CD14-positive monocyte (primary cell): Measurements from ENCODE around the gene TNIK. TPM values are rescaled to one million over a fixed set of nuclear protein-coding genes. Genes with fewer than 3 reads are reported as not detected.

Experiments
- DNase-seq, 3 donors: peaks; one replicate each; pipeline ENCODE4 v3.0.0-alpha.2; 2011 to 2022
- H2AFZ ChIP-seq: 2 replicates; pipeline ENCODE4 v1.6.0; 2012; ENCODE audit warnings: mild to moderate bottlenecking, low read depth, low read length, inconsistent platforms; ENCODE audit not compliant: insufficient read depth, poor library complexity, severe bottlenecking
- H3K27ac ChIP-seq, 2 donors: 1 replicate in 1 of 2; 2 replicates in 1 of 2; pipeline ENCODE4 v1.5.1; 2012 to 2013; ENCODE audit warnings: low read length in 2 of 2, control low read depth in 1 of 2, inconsistent platforms in 1 of 2, low read depth in 1 of 2, mild to moderate bottlenecking in 1 of 2
- H3K27me3 ChIP-seq, 2 donors: one replicate each; pipeline versions ENCODE4 v1.6.0 to v1.6.1; 2011 to 2013; ENCODE audit warnings: low read length in 2 of 2; ENCODE audit not compliant: control insufficient read depth in 2 of 2, insufficient read depth in 2 of 2
- H3K36me3 ChIP-seq, 2 donors: replicated peaks in 1 of 2; 1 replicate in 1 of 2; 2 replicates in 1 of 2; pipeline versions ENCODE4 v1.5.1 to v1.6.1; 2012 to 2013; ENCODE audit warnings: low read length in 2 of 2, control low read depth in 1 of 2, inconsistent platforms in 1 of 2, mild to moderate bottlenecking in 1 of 2; ENCODE audit not compliant: insufficient read depth in 2 of 2, control insufficient read depth in 1 of 2
- H3K4me1 ChIP-seq, 2 donors: 1 replicate in 1 of 2; 2 replicates in 1 of 2; pipeline versions ENCODE4 v1.5.1 to v1.6.1; 2012 to 2013; ENCODE audit warnings: low read length in 2 of 2, control low read depth in 1 of 2, inconsistent platforms in 1 of 2, mild to moderate bottlenecking in 1 of 2, moderate library complexity in 1 of 2; ENCODE audit not compliant: insufficient read depth in 2 of 2, control insufficient read depth in 1 of 2
- H3K4me2 ChIP-seq: replicated peaks from 2 replicates; pipeline ENCODE3; 2012; ENCODE audit warnings: low read length, moderate library complexity, mild to moderate bottlenecking; ENCODE audit not compliant: poor library complexity, severe bottlenecking; ENCODE audit errors: extremely low read depth
- H3K4me3 ChIP-seq, 3 experiments: fragments of 200-600 bp in 1 of 3; sonication (generic) in 1 of 3; replicated peaks in 1 of 3; 1 replicate in 2 of 3; 2 replicates in 1 of 3; pipeline ENCODE4 v1.5.1; 2011 to 2013; ENCODE audit warnings: low read length in 3 of 3, mild to moderate bottlenecking in 3 of 3, control low read depth in 2 of 3, low read depth in 2 of 3, inconsistent platforms in 1 of 3, moderate library complexity in 1 of 3
- H3K79me2 ChIP-seq: 2 replicates; pipeline ENCODE4 v1.6.0; 2012; ENCODE audit warnings: mild to moderate bottlenecking, control low read depth, inconsistent platforms, low read length, moderate library complexity; ENCODE audit not compliant: insufficient read depth
- H3K9ac ChIP-seq: 2 replicates; pipeline ENCODE4 v1.6.0; 2017; ENCODE audit warnings: low read length, mild to moderate bottlenecking; ENCODE audit not compliant: insufficient read depth, poor library complexity, severe bottlenecking
- H3K9me3 ChIP-seq, 2 donors: replicated peaks in 1 of 2; 1 replicate in 1 of 2; 2 replicates in 1 of 2; pipeline versions ENCODE4 v1.5.1 to v1.6.1; 2012 to 2013; ENCODE audit warnings: low read length in 2 of 2, control low read depth in 1 of 2; ENCODE audit not compliant: control insufficient read depth in 1 of 2, insufficient read depth in 1 of 2
- H4K20me1 ChIP-seq: 2 replicates; pipeline ENCODE4 v1.6.0; 2012; ENCODE audit warnings: mild to moderate bottlenecking, low read length, control low read depth, moderate library complexity; ENCODE audit not compliant: insufficient read depth
- H3K27ac Mint-ChIP-seq, 7 donors: one replicate each; pipeline ENCODE4 v1.8.0; 2020; ENCODE audit warnings: mild to moderate bottlenecking in 7 of 7, mixed read lengths in 7 of 7, moderate library complexity in 6 of 7, inconsistent platforms in 2 of 7
- H3K27me3 Mint-ChIP-seq, 3 donors: one replicate each; pipeline ENCODE4 v1.8.0; 2021 to 2022; ENCODE audit warnings: low read depth in 3 of 3, mild to moderate bottlenecking in 3 of 3, mixed read lengths in 3 of 3, moderate library complexity in 3 of 3, inconsistent platforms in 1 of 3
- H3K36me3 Mint-ChIP-seq, 2 donors: one replicate each; pipeline ENCODE4 v1.8.0; 2020; ENCODE audit warnings: mixed read lengths in 2 of 2, inconsistent platforms in 1 of 2, mild to moderate bottlenecking in 1 of 2
- H3K4me1 Mint-ChIP-seq: one replicate; pipeline ENCODE4 v1.8.0; 2020; ENCODE audit warnings: mild to moderate bottlenecking, mixed read lengths
- H3K4me3 Mint-ChIP-seq, 2 donors: one replicate each; pipeline ENCODE4 v1.8.0; 2020; ENCODE audit warnings: mild to moderate bottlenecking in 2 of 2, mixed read lengths in 2 of 2, moderate library complexity in 1 of 2
- H3K9me3 Mint-ChIP-seq, 7 donors: one replicate each; pipeline ENCODE4 v1.8.0; 2020 to 2022; ENCODE audit warnings: mixed read lengths in 7 of 7, mild to moderate bottlenecking in 6 of 7, moderate library complexity in 6 of 7, inconsistent platforms in 2 of 7
- WGBS: methylation state at CpG from one replicate; pipeline ENCODE4 v1.1.5; 2013; ENCODE audit warnings: missing lambda C conversion rate; ENCODE audit not compliant: insufficient coverage; 5-methylcytosine and 5-hydroxymethylcytosine counted together
- intact Hi-C, 2 donors: fragments of 100-400 bp; cut with micrococcal nuclease; formaldehyde crosslinking; loops; one replicate each; pipeline versions ENCODE4 v1.15.0 to v1.15.1; 2023
- polyA plus RNA-seq, 3 donors: library from polyadenylated mRNA; depleted of rRNA in 1 of 3; unstranded in 2 of 3; stranded (reverse) in 1 of 3; fragments of 300-500 nt in 2 of 3; fragments of >200 nt in 1 of 3; fragmentation: Illumina TruSeq in 2 of 3; gene quantifications; 1 replicate in 2 of 3; 2 replicates in 1 of 3; pipeline ENCODE4 v1.2.3, GENCODE V29; 2012 to 2021
- TF ChIP-seq, protein P1 (sequence below): fragments of 200-600 bp; IDR thresholded peaks from one replicate; pipeline ENCODE4 v1.8.0; 2022; ENCODE audit warnings: antibody characterized with exemption, mild to moderate bottlenecking

TNIK gene
- polyA plus RNA-seq, 3 donors, result 0.36 to 1.8 (median 0.75) TPM

DNA sequence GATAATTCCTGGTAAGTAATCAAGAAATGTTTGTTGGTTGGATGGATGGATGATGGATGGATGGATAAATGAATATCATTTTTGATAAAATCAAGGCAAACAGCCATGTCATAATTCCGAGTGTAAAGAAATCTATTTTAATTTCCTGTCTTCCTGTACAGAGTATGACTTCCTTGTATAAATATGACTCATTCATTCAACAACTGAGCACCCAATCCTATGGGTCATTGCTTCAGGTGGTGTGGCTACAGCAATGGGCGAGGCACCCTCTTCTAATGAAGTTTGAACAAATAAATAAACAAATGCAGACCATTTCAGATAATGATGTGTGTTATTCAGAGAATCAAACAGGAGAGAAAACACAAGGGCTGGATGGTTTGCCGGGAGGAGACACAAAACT is 198.7 kb downstream of the TNIK start:
- no peak for DNase-seq

DNA sequence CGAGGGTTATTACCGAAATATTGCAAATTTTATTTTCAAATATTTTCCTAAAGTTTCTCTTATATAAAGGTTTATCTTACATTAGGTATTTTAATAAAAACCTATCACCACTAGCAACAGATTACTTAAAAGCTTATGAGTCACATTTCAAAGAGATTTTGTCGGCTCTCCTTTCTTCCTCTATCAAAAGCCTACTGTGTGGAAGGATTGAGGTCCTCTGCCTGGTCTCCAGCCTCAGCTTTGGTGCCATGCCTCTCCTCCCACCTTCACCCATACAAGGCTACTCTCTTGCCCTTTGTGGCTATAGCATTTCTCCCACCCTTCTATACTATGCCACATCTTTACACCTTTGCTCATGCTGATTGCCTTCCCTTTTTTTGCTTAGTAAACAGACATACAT is 199.3 kb downstream of the TNIK start:
- Histone ChIP-seq H3K4me3 (no peak overlapping the region), H3K36me3 (no peaks in the 10 kb centered on the region), H3K4me1 (no peaks in the 10 kb centered on the region), H3K27ac (no peak overlapping the region), H3K9ac (no peak overlapping the region), H4K20me1 (no peaks in the 10 kb centered on the region), H3K4me2 (no peak overlapping the region), H3K27me3 (no peaks in the 10 kb centered on the region), H3K79me2 (no peaks in the 10 kb centered on the region), H3K9me3 (no peaks in the 10 kb centered on the region), H2AFZ (no peak overlapping the region)
- no peaks in the 10 kb centered on the region for H3K36me3 Mint-ChIP-seq
- WGBS, result no CpG with 5 or more reads among the region's 3 CpGs
- H3K27me3 Mint-ChIP-seq, result no peaks in the 10 kb centered on the region
- TF ChIP-seq, protein P1, sequence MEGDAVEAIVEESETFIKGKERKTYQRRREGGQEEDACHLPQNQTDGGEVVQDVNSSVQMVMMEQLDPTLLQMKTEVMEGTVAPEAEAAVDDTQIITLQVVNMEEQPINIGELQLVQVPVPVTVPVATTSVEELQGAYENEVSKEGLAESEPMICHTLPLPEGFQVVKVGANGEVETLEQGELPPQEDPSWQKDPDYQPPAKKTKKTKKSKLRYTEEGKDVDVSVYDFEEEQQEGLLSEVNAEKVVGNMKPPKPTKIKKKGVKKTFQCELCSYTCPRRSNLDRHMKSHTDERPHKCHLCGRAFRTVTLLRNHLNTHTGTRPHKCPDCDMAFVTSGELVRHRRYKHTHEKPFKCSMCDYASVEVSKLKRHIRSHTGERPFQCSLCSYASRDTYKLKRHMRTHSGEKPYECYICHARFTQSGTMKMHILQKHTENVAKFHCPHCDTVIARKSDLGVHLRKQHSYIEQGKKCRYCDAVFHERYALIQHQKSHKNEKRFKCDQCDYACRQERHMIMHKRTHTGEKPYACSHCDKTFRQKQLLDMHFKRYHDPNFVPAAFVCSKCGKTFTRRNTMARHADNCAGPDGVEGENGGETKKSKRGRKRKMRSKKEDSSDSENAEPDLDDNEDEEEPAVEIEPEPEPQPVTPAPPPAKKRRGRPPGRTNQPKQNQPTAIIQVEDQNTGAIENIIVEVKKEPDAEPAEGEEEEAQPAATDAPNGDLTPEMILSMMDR, result no peak
- H3K4me1 Mint-ChIP-seq, result peaks cover 8% of the 10 kb centered on the region
- H3K4me3 Mint-ChIP-seq, result peak overlapping the region in 1 of 2 donors; percentile 5
- intact Hi-C loops, result no loop called here
- peaks cover 0 to 3% (median 0%) of the 10 kb centered on the region in 7 donors for H3K9me3 Mint-ChIP-seq
- DNase-seq, result no peak
- no peak overlapping the region for H3K27ac Mint-ChIP-seq

More for the DNA sequence above, 198.7 kb downstream of the TNIK start:
- Mint-ChIP-seq H3K9me3 (peaks cover 0 to 1% (median 0%) of the 10 kb centered on the region in 7 donors), H3K4me3 (no peak overlapping the region), H3K27ac (no peak overlapping the region), H3K4me1 (peaks cover 10% of the 10 kb centered on the region), H3K36me3 (no peaks in the 10 kb centered on the region), H3K27me3 (no peaks in the 10 kb centered on the region)
- H2AFZ ChIP-seq, result no peak overlapping the region
- H3K4me1 ChIP-seq, result no peaks in the 10 kb centered on the region
- H3K36me3 ChIP-seq, result no peaks in the 10 kb centered on the region
- no peaks in the 10 kb centered on the region for H3K27me3 ChIP-seq
- H3K4me3 ChIP-seq, result no peak overlapping the region
- no peak overlapping the region for H3K4me2 ChIP-seq
- H4K20me1 ChIP-seq, result no peaks in the 10 kb centered on the region
- intact Hi-C loops, result no loop called here
- TF ChIP-seq, protein P1, result no peak
- H3K9me3 ChIP-seq, result no peaks in the 10 kb centered on the region
- H3K79me2 ChIP-seq, result no peaks in the 10 kb centered on the region
- H3K27ac ChIP-seq, result no peak overlapping the region
- WGBS, result no CpG with 5 or more reads among the region's 3 CpGs
- H3K9ac ChIP-seq, result no peak overlapping the region
